ENCODE measurements around the gene SLC9A2. TPM values are rescaled to one million over a fixed set of nuclear protein-coding genes. Genes with fewer than 3 reads are reported as not detected.
A peak's percentile ranks its signal among the peaks of the same experiment; 100 is the strongest.

SLC9A2 gene
- total and polyA plus RNA-seq, 5 donors: 0.02 to 0.12 TPM; not detected in 3

GRCh38 chr2:102677244-102678215, 58.2 kb downstream of the SLC9A2 start:
- intact Hi-C loops (cut with DNase I): no loop called here
- H3K27me3 ChIP-seq (ENCODE audit: control insufficient read depth, insufficient read depth): no peaks in the 10 kb centered on the region

DNA sequence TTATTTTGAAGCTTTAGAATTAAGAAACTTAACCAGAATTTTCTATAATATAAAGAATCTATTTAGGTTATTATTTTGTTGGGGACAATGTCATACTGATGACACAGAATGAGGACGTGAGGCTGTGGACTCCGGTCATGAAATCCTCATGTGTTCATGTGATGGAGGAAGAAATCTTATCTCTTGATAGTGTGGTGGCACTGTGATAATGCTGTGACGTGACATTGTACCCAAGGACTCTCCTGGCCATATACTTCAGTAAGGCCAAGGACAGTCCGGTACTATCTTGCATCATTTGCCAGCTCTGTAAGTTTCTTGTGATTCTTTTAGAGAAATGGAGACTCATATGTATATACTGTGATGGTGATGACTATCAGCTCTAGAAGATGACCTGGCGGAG, 59.1 kb downstream of the SLC9A2 start:
- intact Hi-C loops (cut with DNase I): no loop called here
- Histone ChIP-seq H3K27ac (ENCODE audit: low read length) (no peak overlapping the region), H3K27me3 (ENCODE audit: control insufficient read depth, insufficient read depth) (no peaks in the 10 kb centered on the region), H3K4me3 (ENCODE audit: low read length) (no peak overlapping the region), H3K4me1 (ENCODE audit: control insufficient read depth, insufficient read depth, low read length) (no peaks in the 10 kb centered on the region), H3K9me3 (ENCODE audit: control insufficient read depth, low read length) (no peaks in the 10 kb centered on the region)
- WGBS: 76% methylated on average over 5 of the region's 5 CpGs
- ATAC-seq (no peak), DNase-seq (no peak)

More at GRCh38 chr2:102677244-102678215, 58.2 kb downstream of the SLC9A2 start:
- ATAC-seq: no peak
- Histone ChIP-seq H3K4me1 (ENCODE audit: control insufficient read depth, insufficient read depth, low read length) (no peaks in the 10 kb centered on the region), H3K27ac (ENCODE audit: low read length) (no peak overlapping the region), H3K9me3 (ENCODE audit: control insufficient read depth, low read length) (no peaks in the 10 kb centered on the region), H3K4me3 (ENCODE audit: low read length) (no peak overlapping the region)
- 72% methylated on average over 4 of the region's 4 CpGs for WGBS
- no peak for DNase-seq

- WGBS: 74% methylated on average over 11 of the region's 11 CpGs
- Histone ChIP-seq H3K4me3 (ENCODE audit: low read length) (no peak overlapping the region), H3K27me3 (ENCODE audit: control insufficient read depth, insufficient read depth) (no peaks in the 10 kb centered on the region), H3K9me3 (ENCODE audit: control insufficient read depth, low read length) (no peaks in the 10 kb centered on the region), H3K27ac (ENCODE audit: low read length) (no peak overlapping the region), H3K4me1 (ENCODE audit: control insufficient read depth, insufficient read depth, low read length) (no peaks in the 10 kb centered on the region)
- intact Hi-C loops (cut with DNase I): no loop called here
- DNase-seq: no peak
- no peak for ATAC-seq
These were observed 67.4 kb downstream of the SLC9A2 start for GRCh38 chr2:102686479-102687439.

GRCh38 chr2:102690012-102690411, 70.7 kb downstream of the SLC9A2 start:
- Histone ChIP-seq H3K9me3 (ENCODE audit: control insufficient read depth, low read length) (no peaks in the 10 kb centered on the region), H3K4me1 (ENCODE audit: control insufficient read depth, insufficient read depth, low read length) (no peaks in the 10 kb centered on the region), H3K27ac (ENCODE audit: low read length) (no peak overlapping the region), H3K4me3 (ENCODE audit: low read length) (no peak overlapping the region), H3K27me3 (ENCODE audit: control insufficient read depth, insufficient read depth) (no peaks in the 10 kb centered on the region)
- no peak for DNase-seq
- intact Hi-C loops (cut with DNase I): no loop called here
- ATAC-seq: no peak
- 71% methylated on average over 5 of the region's 5 CpGs for WGBS

DNA sequence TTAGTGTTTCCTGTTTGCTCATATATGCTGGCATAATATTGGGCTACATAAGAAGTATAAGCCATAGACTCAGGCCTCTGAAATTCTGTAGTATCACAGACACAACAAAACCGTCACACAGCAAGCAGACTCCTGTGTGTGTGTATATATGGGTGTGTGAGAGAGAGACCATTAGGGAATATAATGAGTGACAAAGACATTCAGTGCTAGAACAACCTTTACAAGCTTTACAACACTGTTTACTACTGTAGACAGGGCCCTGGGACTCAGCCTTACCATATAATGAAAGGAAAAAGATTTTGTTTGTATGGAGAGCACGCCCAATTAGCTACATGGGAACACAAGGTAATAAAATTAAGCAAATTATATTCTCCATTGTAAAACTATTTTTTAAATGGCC, 77.1 kb downstream of the SLC9A2 start:
- intact Hi-C loops (cut with DNase I): no loop called here
- no peak for ATAC-seq
- Histone ChIP-seq H3K4me1 (ENCODE audit: control insufficient read depth, insufficient read depth, low read length) (no peaks in the 10 kb centered on the region), H3K9me3 (ENCODE audit: control insufficient read depth, low read length) (no peaks in the 10 kb centered on the region), H3K27ac (ENCODE audit: low read length) (no peak overlapping the region), H3K4me3 (ENCODE audit: low read length) (no peak overlapping the region), H3K27me3 (ENCODE audit: control insufficient read depth, insufficient read depth) (no peaks in the 10 kb centered on the region)
- WGBS: 79% methylated on average over 2 of the region's 2 CpGs
- no peak for DNase-seq

DNA sequence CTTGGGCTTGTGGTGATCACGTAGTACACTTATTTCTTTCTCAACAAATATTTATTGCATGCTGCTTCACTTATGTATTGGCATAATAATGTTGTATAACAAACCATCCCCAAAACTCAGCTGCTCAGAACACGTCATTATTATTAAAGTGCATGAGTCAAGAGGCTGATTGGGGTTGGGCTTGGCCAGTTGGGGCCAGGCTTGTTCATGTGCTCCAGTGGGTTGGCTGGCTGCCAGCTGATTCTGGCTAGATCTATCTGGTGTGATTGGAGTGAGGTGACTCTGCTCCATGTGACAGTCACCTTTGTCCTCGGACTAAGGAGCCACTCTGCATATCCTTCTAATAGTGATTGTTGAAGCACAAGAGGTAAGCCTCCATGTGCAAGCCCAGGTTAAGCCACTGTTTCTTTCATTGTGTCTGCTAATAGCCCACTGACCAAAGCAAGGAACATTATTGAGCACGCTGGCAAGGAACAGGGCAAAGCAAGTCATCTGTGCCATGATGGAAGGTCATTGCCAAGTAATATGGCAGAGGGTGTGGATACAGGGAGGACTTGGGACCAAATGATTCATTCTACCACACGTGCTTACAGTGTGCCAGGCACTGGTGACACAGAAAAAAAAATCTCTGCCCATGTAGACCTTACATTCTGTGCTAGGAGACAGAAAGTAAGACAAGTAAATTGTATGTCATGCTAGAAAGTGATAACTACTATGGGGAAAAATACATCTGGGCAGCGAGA, 79.2 kb downstream of the SLC9A2 start:
- no peaks in the 10 kb centered on the region for H3K9me3 ChIP-seq (ENCODE audit: control insufficient read depth, low read length)
- ATAC-seq (no peak), DNase-seq (no peak)
- no peak overlapping the region for H3K27ac ChIP-seq (ENCODE audit: low read length)
- H3K4me1 ChIP-seq (ENCODE audit: control insufficient read depth, insufficient read depth, low read length): no peaks in the 10 kb centered on the region
- WGBS: 76% methylated on average over 6 of the region's 6 CpGs
- intact Hi-C loops (cut with DNase I): no loop called here
- H3K4me3 ChIP-seq (ENCODE audit: low read length): no peak overlapping the region
- H3K27me3 ChIP-seq (ENCODE audit: control insufficient read depth, insufficient read depth): no peaks in the 10 kb centered on the region

DNA sequence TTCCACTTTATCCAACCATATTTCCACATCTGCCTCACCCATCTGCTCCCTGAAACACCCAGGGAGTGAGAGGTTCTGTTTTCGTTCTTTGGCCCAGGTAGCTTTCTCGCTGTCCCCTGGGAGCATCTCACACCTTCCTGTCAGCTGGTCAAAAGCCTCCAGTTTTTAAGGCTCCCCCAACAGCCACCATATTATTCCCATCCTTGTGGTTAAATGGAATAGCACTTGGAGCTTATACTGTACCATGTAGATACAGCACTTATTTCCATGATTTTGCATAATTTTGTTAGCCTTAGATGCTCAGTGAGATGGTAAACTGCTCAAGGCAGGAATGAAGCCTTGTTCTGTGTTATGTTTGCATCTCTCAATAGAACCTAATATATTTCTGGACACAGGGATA, 84.0 kb downstream of the SLC9A2 start:
- 80% methylated on average over 2 of the region's 2 CpGs for WGBS
- ATAC-seq (no peak), DNase-seq (no peak)
- no peak overlapping the region for H3K27ac ChIP-seq (ENCODE audit: low read length)
- no peaks in the 10 kb centered on the region for H3K4me1 ChIP-seq (ENCODE audit: control insufficient read depth, insufficient read depth, low read length)
- no peaks in the 10 kb centered on the region for H3K27me3 ChIP-seq (ENCODE audit: control insufficient read depth, insufficient read depth)
- intact Hi-C loops (cut with DNase I): loop anchor here in 3 of 4 donors (5.0 kb wide), 2 partner anchors 226 to 231 kb away; partner anchors contain the start of gene SLC9A4 (in 2 of the 3)
- no peak overlapping the region for H3K4me3 ChIP-seq (ENCODE audit: low read length)
- no peaks in the 10 kb centered on the region for H3K9me3 ChIP-seq (ENCODE audit: control insufficient read depth, low read length)

DNA sequence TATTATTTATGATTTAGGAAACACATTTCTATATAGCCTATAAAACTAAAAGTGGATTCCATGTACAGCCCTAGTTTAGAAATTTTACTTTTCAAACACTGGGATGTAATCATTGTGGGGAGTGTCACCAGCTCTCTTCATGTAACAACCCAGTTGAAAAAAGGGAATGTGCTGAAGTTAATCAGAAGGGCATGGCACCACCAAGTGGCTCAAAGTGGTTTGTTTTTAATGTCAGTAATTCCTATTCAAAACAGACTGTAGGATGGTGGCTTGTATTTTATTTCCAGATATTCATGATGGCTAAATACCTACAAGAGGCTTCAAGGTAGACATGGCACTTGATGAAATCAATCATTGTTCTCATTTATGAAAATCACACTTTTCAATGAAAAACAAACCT, 84.4 kb downstream of the SLC9A2 start:
- no peaks in the 10 kb centered on the region for H3K27me3 ChIP-seq (ENCODE audit: control insufficient read depth, insufficient read depth)
- intact Hi-C loops (cut with DNase I): loop anchor here in 3 of 4 donors (5.0 kb wide), 2 partner anchors 226 to 231 kb away; partner anchors contain the start of gene SLC9A4 (in 2 of the 3)
- ATAC-seq (peak; percentile 51 to 64), DNase-seq (no peak)
- H3K4me3 ChIP-seq (ENCODE audit: low read length): no peak overlapping the region
- no peak overlapping the region for H3K27ac ChIP-seq (ENCODE audit: low read length)
- no peaks in the 10 kb centered on the region for H3K4me1 ChIP-seq (ENCODE audit: control insufficient read depth, insufficient read depth, low read length)
- no peaks in the 10 kb centered on the region for H3K9me3 ChIP-seq (ENCODE audit: control insufficient read depth, low read length)

GRCh38 chr2:102704531-102704930, 85.2 kb downstream of the SLC9A2 start:
- 28% methylated on average over 12 of the region's 12 CpGs for WGBS
- ATAC-seq: peak; percentile 60 to 66
- H3K27me3 ChIP-seq (ENCODE audit: control insufficient read depth, insufficient read depth): no peaks in the 10 kb centered on the region
- no peak for DNase-seq
- intact Hi-C loops (cut with DNase I): loop anchor here in 3 of 4 donors (5.0 kb wide), 2 partner anchors 227 to 232 kb away; partner anchors contain the start of gene SLC9A4 (in 2 of the 3)
- H3K27ac ChIP-seq (ENCODE audit: low read length): no peak overlapping the region
- H3K4me3 ChIP-seq (ENCODE audit: low read length): no peak overlapping the region
- no peaks in the 10 kb centered on the region for H3K4me1 ChIP-seq (ENCODE audit: control insufficient read depth, insufficient read depth, low read length)
- no peaks in the 10 kb centered on the region for H3K9me3 ChIP-seq (ENCODE audit: control insufficient read depth, low read length)

All from right cardiac atrium (tissue), 5 donors.